ENCODE data around the gene MPHOSPH10. TPM values are rescaled to one million over a fixed set of nuclear protein-coding genes. Genes with fewer than 3 reads are reported as not detected.

The MPHOSPH10 gene
- total and polyA plus RNA-seq, 10 of the 15 experiments (the other 5 are each of a cell fraction or from before 2014, with no cell fraction given) = 23.8 to 56.8 (median 41.3) TPM

GRCh38 chr2:71156573-71156972 lies 26.1 kb downstream of the MPHOSPH10 start:
- H3K9ac ChIP-seq (ENCODE audit: control insufficient read depth, insufficient read depth, low read length) = no peak overlapping the region
- H3K79me2 ChIP-seq (ENCODE audit: control insufficient read depth, insufficient read depth, low read length) = no peaks in the 10 kb centered on the region
- no peaks in the 10 kb centered on the region for H3K4me1 ChIP-seq (ENCODE audit: control insufficient read depth, insufficient read depth, low read length)
- no peak overlapping the region for H3K27ac ChIP-seq (ENCODE audit: control insufficient read depth, insufficient read depth)
- ChIA-PET POLR2A (no interaction called here), RAD21 (ENCODE audit: unreplicated experiment) (interaction anchor here (1.8 to 4.1 kb wide), 4 partner anchors 56 to 172 kb away, joined by 4 to 31 read pairs (median 28); no protein-coding TSS in a partner anchor), SMC1A (ENCODE audit: uncharacterized antibody, unreplicated experiment) (interaction anchor here (1.1 to 1.5 kb wide), 4 partner anchors 15 to 109 kb away, joined by 3 to 5 read pairs (median 3); no protein-coding TSS in a partner anchor), CTCF (interaction anchor here (1.0 to 4.2 kb wide), 10 partner anchors 9 to 354 kb away, joined by 3 to 53 read pairs (median 9); partner anchors contain the start of gene NAGK)
- in situ Hi-C loops (cut with MboI) (loop anchor here (25.0 kb wide), 1 partner anchor 356 kb away; no protein-coding TSS in a partner anchor), intact Hi-C loops (cut with micrococcal nuclease; ENCODE audit: unreplicated experiment) (loop anchor here (10.0 kb wide), 1 partner anchor 228 kb away; no protein-coding TSS in a partner anchor)
- DNase-seq (ENCODE audit: low read depth, low spot score) = no peak
- TF ChIP-seq BACH1 (IDR thresholded peaks at IDR 0.05; ENCODE audit: borderline replicate concordance) (no peak), NFIC (IDR thresholded peaks at IDR 0.05; ENCODE audit: low read depth, low read length) (no peak), USF2 (IDR thresholded peaks at IDR 0.05; ENCODE audit: borderline replicate concordance, low read depth, low read length) (no peak), TAF1 (IDR thresholded peaks at IDR 0.05; ENCODE audit: borderline replicate concordance, low read depth, low read length) (no peak), EED (IDR thresholded peaks at IDR 0.05; ENCODE audit: low read depth) (no peak)
- TF ChIP-seq, protein P1, sequence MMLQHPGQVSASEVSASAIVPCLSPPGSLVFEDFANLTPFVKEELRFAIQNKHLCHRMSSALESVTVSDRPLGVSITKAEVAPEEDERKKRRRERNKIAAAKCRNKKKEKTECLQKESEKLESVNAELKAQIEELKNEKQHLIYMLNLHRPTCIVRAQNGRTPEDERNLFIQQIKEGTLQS (IDR thresholded peaks at IDR 0.05; ENCODE audit: borderline replicate concordance, extremely low read depth, low read depth, low read length) = no peak
- no peak for ATAC-seq
- H4K20me1 ChIP-seq (ENCODE audit: control insufficient read depth, insufficient read depth) = no peaks in the 10 kb centered on the region
- no peak overlapping the region for H3K4me3 ChIP-seq
- no peak for FAIRE-seq
- no peak overlapping the region for H2AFZ ChIP-seq (ENCODE audit: control insufficient read depth, low read depth, low read length)
- no peak overlapping the region for H3K4me2 ChIP-seq (ENCODE audit: control insufficient read depth, insufficient read depth)
- H3K9me3 ChIP-seq (replicated peaks; ENCODE audit: control insufficient read depth, insufficient read depth, low read length) = no peaks in the 10 kb centered on the region
- no TSS peak for BruUV-seq (replicated peaks)
- whole genome bisulfite sequencing (ENCODE audit: insufficient coverage, insufficient replicate concordance, low lambda C conversion rate, missing lambda C conversion rate) = 34% methylated on average over 6 of the region's 6 CpGs
- no peaks in the 10 kb centered on the region for H3K36me3 ChIP-seq (ENCODE audit: control insufficient read depth in 2 of 2, insufficient read depth in 2 of 2, low read length in 1 of 2)
- H3K27me3 ChIP-seq (replicated peaks in 1 of 2; ENCODE audit: control insufficient read depth in 2 of 2, insufficient read depth in 2 of 2, low read length in 1 of 2) = no peaks in the 10 kb centered on the region
